Gastrocnemius medialis (tissue), 4 donors: ENCODE results near the gene SHROOM3. TPM values are rescaled to one million over a fixed set of nuclear protein-coding genes. Genes with fewer than 3 reads are reported as not detected.

ENCODE experiments used
- ATAC-seq, 2 donors: fragments of 150-250 bp; one replicate each; pipeline ENCODE4 v1.9.1; 2016
- DNase-seq, 2 donors: peaks; one replicate each; pipeline ENCODE4 v3.0.0-alpha.2; 2019
- H3K27ac ChIP-seq, 4 donors: fragments of 200-600 bp; sonication (generic); 1 replicate in 1 of 4; 2 replicates in 3 of 4; pipeline ENCODE4 v1.5.1; 2016 to 2018; ENCODE audit warnings: mild to moderate bottlenecking in 2 of 4, moderate library complexity in 1 of 4
- H3K27me3 ChIP-seq, 3 donors: fragments of 200-600 bp; sonication (generic) in 2 of 3; 1 replicate in 1 of 3; 2 replicates in 2 of 3; pipeline versions ENCODE4 v1.5.1 to v1.6.0; 2016 to 2019; ENCODE audit warnings: mild to moderate bottlenecking in 1 of 3, moderate library complexity in 1 of 3
- H3K36me3 ChIP-seq, 2 donors: fragments of 200-600 bp; sonication (generic) in 1 of 2; one replicate each; pipeline ENCODE4 v1.5.1; 2017 to 2018
- H3K4me1 ChIP-seq, 2 donors: fragments of 200-600 bp; sonication (generic) in 1 of 2; one replicate each; pipeline ENCODE4 v1.5.1; 2016 to 2017; ENCODE audit warnings: mild to moderate bottlenecking in 2 of 2
- H3K4me3 ChIP-seq, 4 donors: fragments of 200-600 bp; sonication (generic) in 3 of 4; 1 replicate in 1 of 4; 2 replicates in 3 of 4; pipeline ENCODE4 v1.5.1; 2016 to 2019; ENCODE audit warnings: mild to moderate bottlenecking in 2 of 4
- H3K9me3 ChIP-seq, 3 donors: fragments of 200-600 bp; sonication (generic) in 2 of 3; 1 replicate in 1 of 3; 2 replicates in 2 of 3; pipeline ENCODE4 v1.5.1; 2016 to 2019
- CTCF ChIP-seq, 5 experiments: fragments of 450-650 bp in 3 of 5; fragments of 200-600 bp in 2 of 5; sonication (generic) in 2 of 5; IDR thresholded peaks in 4 of 5; conservative IDR thresholded peaks in 1 of 5; 1 replicate in 4 of 5; 2 replicates in 1 of 5; pipeline ENCODE4 v1.5.1; 2016 to 2019; ENCODE audit warnings: antibody characterized with exemption in 5 of 5, mild to moderate bottlenecking in 3 of 5, moderate library complexity in 3 of 5
- POLR2A ChIP-seq, 2 donors: fragments of 450-650 bp; IDR thresholded peaks; one replicate each; pipeline ENCODE4 v1.6.1; 2017; ENCODE audit warnings: antibody characterized with exemption in 2 of 2, mild to moderate bottlenecking in 2 of 2, moderate library complexity in 2 of 2
- in situ Hi-C, 4 donors: fragments of 200-750 bp; cut with MboI; loops; one replicate each; pipeline versions ENCODE4 v1.15.0 to v1.8.0; 2017; ENCODE audit warnings: low sequenced_read_pairs in 4 of 4
- intact Hi-C: fragments of 100-400 bp; cut with DNase I; formaldehyde crosslinking; loops from one replicate; pipeline ENCODE4 v1.15.1; 2023; ENCODE audit warnings: low total_unique reads
- total RNA-seq, 4 donors: library from RNA; depleted of rRNA; stranded (reverse); fragments of >200 nt; gene quantifications; one replicate each; pipeline versions ENCODE4 v1.1.0 to v1.2.3, GENCODE V29; 2016

SHROOM3 gene
- total RNA-seq, 4 donors from 2014 or later, result 0.20 to 1.7 (median 0.98) TPM

DNA sequence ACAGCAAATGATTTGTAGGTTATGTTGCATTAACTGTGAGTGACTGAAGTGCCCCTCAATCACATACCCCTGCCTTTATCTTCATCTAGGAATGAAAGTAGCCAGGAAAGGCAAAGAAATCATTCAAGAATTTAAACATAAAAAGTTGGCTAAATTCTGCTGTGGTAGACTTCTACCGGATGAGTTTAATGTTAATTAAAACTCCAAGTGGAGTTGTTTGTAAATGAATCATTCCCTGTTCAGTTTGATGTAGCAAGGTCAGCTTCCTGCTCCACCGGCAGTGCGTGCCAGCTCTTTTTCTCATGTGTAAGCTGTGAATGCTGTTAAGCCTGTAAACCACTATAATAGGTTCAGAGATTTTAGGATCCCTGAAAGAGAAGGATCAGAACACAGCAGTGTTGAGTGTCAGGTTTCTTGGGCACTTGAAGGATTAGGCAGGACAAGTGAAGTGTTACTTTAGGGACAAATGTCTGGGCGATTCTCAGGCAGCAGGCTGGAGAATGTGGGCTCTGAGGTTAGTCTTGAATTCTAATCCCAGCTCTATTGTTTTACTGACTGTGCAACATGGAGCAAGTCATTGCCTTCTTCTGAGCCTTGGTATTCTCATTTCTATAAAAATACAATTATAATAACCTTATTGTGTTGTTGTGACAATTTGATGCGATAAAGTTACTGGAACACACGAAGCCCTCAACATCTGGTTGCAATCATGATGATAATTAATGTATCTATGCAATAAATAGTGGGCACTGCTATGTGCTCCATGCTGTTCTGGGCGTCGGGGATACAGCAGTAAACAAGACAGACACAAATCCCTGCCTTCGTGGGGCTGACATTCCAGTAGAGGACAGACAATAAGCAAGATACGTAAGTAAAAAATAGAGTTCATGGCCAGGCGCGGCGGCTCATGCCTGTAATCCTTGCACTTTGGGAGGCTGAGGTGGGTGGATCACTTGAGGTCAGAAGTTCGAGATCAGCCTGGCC lies 112.0 kb downstream of the SHROOM3 start:
- in situ Hi-C loops, result no loop called here
- intact Hi-C loops, result no loop called here
- Histone ChIP-seq H3K9me3 (no peaks in the 10 kb centered on the region), H3K4me3 (no peak overlapping the region), H3K4me1 (no peaks in the 10 kb centered on the region), H3K27ac (no peak overlapping the region), H3K36me3 (no peaks in the 10 kb centered on the region), H3K27me3 (no peaks in the 10 kb centered on the region)
- no peak for DNase-seq
- TF ChIP-seq POLR2A (IDR thresholded peaks at IDR 0.05) (no peak), CTCF (IDR thresholded peaks at IDR 0.05 in 4 of 5, conservative IDR thresholded peaks at IDR 0.05 in 1 of 5) (no peak)
- ATAC-seq, result no peak

- no peaks in the 10 kb centered on the region for H3K36me3 ChIP-seq
- intact Hi-C loops, result no loop called here
Observed at GRCh38 chr4:76548704-76549103, 113.7 kb downstream of the SHROOM3 start.

GRCh38 chr4:76549765-76550164 lies 114.7 kb downstream of the SHROOM3 start:
- in situ Hi-C loops, result no loop called here
- H3K27ac ChIP-seq, result no peak overlapping the region

More at GRCh38 chr4:76548704-76549103, 113.7 kb downstream of the SHROOM3 start:
- Histone ChIP-seq H3K27ac (no peak overlapping the region), H3K27me3 (no peaks in the 10 kb centered on the region), H3K9me3 (no peaks in the 10 kb centered on the region), H3K4me3 (no peak overlapping the region), H3K4me1 (no peaks in the 10 kb centered on the region)
- in situ Hi-C loops, result no loop called here
- no peak for ATAC-seq
- no peak for DNase-seq
- TF ChIP-seq CTCF (IDR thresholded peaks at IDR 0.05 in 4 of 5, conservative IDR thresholded peaks at IDR 0.05 in 1 of 5) (no peak), POLR2A (IDR thresholded peaks at IDR 0.05) (no peak)

GRCh38 chr4:76550966-76551780 lies 116.1 kb downstream of the SHROOM3 start:
- Histone ChIP-seq H3K36me3 (no peaks in the 10 kb centered on the region), H3K27me3 (no peaks in the 10 kb centered on the region), H3K4me3 (no peak overlapping the region), H3K4me1 (no peaks in the 10 kb centered on the region), H3K9me3 (no peaks in the 10 kb centered on the region), H3K27ac (no peak overlapping the region)
- ATAC-seq (no peak), DNase-seq (no peak)
- in situ Hi-C loops (no loop called here), intact Hi-C loops (no loop called here)
- no peak for TF ChIP-seq CTCF (IDR thresholded peaks at IDR 0.05 in 4 of 5, conservative IDR thresholded peaks at IDR 0.05 in 1 of 5)
- TF ChIP-seq POLR2A (IDR thresholded peaks at IDR 0.05), result no peak

More at GRCh38 chr4:76549765-76550164, 114.7 kb downstream of the SHROOM3 start:
- no peak for ATAC-seq
- no peak overlapping the region for H3K4me3 ChIP-seq
- TF ChIP-seq POLR2A (IDR thresholded peaks at IDR 0.05) (no peak), CTCF (IDR thresholded peaks at IDR 0.05 in 4 of 5, conservative IDR thresholded peaks at IDR 0.05 in 1 of 5) (no peak)
- intact Hi-C loops, result no loop called here
- H3K36me3 ChIP-seq, result no peaks in the 10 kb centered on the region
- H3K4me1 ChIP-seq, result no peaks in the 10 kb centered on the region
- no peaks in the 10 kb centered on the region for H3K27me3 ChIP-seq
- DNase-seq, result no peak
- H3K9me3 ChIP-seq, result no peaks in the 10 kb centered on the region
